Measurements from ENCODE around the gene RNF181. TPM values are rescaled to one million over a fixed set of nuclear protein-coding genes. Genes with fewer than 3 reads are reported as not detected.
"Not testable (repeated sequence)": the region's sequence is repeated elsewhere in the genome, so short reads cannot be mapped to it uniquely, and the experiment has no call there.

The RNF181 gene, protein sequence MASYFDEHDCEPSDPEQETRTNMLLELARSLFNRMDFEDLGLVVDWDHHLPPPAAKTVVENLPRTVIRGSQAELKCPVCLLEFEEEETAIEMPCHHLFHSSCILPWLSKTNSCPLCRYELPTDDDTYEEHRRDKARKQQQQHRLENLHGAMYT
- 145 TPM for total RNA-seq

DNA sequence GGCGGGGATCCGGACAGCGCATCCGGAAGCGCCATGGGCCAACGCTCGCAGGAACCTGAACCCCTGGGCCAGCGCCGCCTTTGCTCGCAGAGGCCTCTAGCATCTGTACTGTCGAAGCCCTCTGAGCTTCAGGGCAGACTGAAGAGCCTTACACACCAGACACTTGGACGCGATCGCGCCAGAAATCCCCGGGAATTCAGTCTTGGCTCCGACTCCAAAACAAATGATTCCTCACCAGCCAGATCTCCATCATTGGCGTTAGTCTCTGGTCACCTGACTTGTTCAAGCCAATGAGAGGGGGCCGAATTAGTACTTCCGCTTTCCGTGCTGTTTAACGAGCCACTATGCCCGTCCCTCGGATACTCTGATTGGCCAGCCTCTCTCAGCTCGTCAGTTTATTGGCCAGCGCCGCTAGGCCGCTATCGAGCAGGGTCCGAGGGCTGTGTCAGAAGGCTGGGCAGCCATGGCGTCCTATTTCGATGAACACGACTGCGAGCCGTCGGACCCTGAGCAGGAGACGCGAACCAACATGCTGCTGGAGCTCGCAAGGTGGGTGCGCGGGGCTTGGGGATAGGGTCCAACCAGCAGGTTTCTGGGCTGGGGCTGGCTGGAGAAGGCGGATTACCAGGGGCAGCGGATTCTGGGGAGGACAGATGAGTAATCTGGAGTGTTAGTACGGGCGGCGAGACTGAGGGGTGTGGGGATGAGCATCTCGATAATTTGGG lies at the start of gene RNF181:
Gene RNF181 (plus strand): TSS at position 445 of the 725 bp plus-strand sequence. CDS start 19 bp downstream, at position 464.
- peak; percentile 70 to 97 (median 94) for DNase-seq (ENCODE audit: low read depth in 2 of 3, low spot score in 2 of 3)

DNA sequence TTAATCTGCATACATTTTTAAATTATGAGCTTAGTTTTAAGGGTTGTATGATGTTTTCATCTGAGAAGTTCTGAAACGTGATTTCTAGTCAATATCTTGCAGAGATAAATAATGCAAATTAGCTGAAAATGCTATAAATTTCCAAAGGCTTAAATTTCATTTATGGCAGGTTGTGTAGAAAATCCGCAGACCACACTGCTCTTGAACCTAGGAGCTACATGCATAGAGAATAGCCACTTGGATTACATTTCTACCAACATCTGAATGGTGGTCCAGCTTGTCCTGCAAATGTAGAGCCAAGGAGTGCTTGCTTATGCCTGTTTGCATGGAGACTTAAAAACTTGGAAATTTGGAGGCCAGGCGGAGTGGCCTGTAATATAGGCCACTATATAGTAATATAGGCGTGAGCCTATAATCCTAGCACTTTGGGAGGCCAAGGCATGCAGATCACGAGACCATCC lies 49.7 kb upstream of the RNF181 start:
- DNase-seq (ENCODE audit: low read depth in 2 of 3, low spot score in 2 of 3), result no peak

DNA sequence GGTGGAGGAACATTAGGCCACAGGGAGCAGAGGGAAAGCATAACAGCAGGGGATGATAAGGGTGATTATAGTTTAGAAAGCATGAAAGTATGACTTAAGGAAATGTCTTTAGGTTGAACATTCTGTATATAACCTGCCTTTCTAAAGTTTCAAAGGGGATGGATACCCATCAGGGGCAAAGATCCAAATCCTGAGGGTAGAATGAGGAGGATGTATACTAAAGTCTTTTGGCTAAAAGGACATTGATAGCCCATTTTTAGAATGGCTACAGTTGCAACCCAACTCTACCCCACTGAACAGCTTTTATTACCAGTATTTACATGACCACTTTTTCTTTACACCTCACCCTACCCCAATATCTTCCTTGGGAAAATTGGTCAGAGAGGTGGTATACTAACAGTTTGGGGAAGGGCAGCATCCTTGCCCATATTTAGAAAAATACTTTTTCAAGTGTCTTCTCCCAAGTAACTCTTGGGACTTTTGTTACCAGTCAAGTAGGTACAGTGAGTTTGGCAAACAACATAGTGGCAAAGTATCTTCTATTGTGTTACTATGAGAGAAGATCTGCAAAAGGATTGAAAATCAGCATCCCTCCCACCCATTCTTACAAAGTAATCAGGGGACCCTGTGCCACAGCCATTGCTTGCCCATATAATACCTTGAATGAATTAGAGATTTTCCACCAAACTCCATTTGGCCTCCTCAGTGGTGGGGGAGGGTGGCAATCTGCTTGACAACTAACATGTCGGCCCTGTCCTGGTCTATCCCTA lies 48.3 kb upstream of the RNF181 start:
- no peak for DNase-seq (ENCODE audit: low read depth in 2 of 3, low spot score in 2 of 3)

DNA sequence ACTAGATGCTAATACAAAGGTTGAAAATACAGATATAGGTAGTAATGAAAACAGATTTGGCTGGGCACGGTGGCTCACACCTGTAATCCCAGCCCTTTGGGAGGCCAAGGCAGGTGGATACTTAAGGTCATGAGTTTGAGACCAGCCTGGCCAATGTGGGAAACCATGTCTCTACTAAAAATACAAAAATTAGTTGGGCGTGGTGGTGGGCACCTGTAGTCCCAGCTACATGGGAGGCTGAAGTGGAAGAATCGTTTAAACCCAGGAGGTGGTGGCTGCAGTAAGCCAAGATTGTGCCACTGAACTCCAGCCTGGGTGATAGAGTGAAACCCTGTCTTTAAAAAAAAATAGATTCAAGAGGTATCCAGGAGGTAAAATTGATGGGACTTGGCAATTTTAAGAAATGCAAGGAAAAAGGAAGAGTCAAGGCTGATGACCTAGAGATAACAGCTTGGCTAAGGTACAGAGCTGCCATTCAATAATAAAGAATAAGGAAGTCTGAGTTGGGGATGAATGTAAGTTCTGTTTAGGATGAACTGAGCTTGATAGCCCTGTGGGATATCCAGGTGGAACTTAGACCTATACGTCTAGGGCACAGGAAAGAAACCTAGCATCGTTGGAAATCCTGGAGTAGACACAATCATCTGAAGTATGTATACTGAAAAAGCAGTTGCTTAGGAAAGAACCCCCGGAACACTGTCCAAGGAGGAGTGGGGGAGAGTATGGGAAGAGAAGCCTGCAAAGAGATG lies 47.5 kb upstream of the RNF181 start:
- DNase-seq (ENCODE audit: low read depth in 2 of 3, low spot score in 2 of 3), result no peak

DNA sequence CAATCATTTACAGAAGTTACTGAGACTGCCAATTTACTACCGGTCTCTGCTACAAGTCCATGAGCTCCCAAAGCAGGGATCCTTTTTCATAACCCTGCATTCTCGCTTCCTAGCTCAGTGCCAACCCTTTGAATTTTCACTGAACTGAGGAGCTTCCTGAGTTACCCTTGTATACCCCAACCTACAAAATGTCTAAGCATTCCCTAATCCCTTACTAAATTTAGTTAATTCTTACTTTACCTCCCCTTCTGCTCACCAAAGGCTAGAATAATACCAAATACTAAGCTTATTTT lies 47.0 kb upstream of the RNF181 start:
- DNase-seq (ENCODE audit: low read depth in 2 of 3, low spot score in 2 of 3), result no peak

DNA sequence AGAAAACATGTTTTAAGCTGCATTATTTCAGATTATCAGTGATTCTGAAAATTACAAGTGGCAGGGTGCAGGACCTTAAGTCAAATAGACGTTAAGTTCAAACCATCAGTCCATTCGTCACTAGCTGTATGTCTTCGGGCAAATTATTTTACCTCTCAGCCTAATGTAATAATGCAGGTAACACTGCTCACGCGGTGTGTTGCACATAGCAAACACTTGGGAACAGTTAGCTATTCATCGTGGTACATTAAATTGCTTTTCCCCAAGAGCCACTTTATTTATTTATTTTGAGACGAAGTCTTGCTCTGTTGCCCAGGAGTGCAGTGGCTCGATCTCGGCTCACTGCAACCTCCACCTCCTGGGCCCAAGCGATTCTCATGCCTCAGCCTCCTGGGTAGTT lies 46.5 kb upstream of the RNF181 start:
- no peak for DNase-seq (ENCODE audit: low read depth in 2 of 3, low spot score in 2 of 3)

DNA sequence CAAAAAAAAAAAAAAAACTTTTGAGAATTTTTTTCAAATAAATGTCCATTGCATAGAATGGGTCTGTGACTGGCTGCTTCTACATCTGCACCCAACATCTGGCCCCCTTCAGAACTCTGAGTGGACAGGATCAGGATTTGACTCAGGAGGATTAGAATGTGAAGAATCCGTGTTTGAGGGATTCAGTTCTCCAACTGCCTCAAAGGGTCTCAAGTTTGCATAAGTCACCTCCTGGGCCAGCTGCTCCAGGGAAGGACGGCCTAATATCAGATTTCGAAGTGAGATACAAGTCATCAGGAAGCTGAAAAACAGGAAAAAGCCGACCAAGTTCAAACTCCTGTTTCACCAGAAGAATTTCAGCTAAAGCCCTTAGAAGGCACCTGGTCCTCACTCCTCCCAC lies 45.7 kb upstream of the RNF181 start:
- DNase-seq (ENCODE audit: low read depth in 2 of 3, low spot score in 2 of 3), result no peak

DNA sequence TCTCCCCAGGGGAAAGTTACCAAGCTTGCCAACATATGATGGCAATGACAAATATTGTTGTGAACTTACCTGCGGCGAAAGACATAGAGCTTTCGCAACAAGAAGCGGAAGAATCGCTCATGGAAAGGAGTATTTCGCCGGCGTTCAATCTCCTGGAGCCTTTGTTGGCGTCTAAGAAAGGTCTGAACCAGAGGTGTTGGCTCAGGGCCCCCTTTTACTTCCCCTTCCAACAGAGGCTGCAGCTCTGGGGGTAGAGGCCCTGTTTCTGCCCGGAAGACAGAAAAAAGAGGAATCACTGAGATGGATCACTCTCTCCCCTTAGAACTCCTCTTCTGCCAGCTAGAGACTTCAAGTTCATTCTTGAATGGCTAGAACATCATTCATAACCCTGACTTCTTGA lies 45.1 kb upstream of the RNF181 start:
- peak in 2 of 3 donors; percentile 54 to 78 for DNase-seq (ENCODE audit: low read depth in 2 of 3, low spot score in 2 of 3)

DNA sequence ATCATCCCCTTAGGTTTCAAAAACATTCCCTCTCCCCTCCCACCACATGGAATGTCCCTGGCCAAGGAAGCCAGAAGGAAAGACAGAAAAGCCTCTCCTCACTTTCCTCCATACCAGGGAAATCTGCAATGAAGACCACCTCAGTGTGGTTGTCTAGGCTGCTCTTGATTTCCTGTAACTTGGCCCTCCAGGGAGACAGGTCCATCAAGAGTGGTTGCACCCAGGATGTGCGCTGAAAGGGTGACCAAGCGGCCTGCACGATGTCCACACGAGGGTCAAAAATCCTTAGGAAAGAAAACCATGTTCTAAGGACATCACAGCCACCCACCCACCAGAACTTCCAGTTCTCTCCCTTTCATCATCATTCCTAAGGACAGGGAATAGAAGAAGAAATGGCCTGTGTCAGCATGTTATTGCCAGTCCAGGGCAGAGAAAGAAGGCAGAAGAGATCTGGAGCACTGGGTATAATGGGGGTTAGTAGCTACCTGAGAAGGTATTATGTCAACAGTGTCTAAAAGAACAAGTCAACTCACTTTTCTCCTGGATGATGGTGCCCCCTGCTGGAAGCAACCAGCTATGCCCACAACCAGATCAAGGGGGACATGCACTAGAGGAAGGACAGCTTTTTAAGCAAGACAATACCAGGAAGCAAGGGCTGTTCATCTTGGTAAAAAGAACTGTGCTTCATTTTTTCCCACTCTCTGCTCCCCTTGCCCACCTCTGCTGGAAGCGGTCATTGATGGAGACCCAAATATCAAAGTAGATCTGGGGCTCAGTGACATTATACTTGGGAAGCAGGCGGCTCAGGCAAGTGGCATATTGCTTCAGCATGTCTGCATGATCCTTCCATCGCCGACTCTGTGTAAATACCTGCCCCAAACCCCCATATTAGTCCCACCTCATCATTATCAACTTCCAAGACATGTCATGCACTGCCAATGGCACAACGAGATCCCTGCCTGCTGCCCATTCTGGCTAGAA lies 43.6 kb upstream of the RNF181 start:
- DNase-seq (ENCODE audit: low read depth in 2 of 3, low spot score in 2 of 3), result peak; percentile 74 to 93 (median 84)

DNA sequence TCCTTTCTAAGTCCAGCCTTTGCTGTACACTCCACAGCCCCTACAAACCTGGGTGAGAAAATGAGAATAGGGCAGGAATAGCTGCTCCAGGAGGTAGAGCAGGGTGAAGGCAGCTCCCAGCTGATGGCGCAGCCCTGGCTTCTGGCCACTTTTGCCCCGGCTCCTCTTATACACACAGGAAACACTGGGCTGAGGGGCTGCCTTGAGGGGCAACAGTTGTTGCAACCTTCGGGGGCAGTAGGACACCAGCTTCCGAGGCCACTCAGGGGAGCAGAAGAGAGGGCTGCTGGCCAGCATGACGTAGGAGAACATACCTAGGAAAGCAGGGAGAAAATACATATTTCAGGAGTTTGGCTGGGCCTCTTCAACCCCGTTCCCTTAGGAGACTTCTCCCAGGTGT lies 42.4 kb upstream of the RNF181 start:
- DNase-seq (ENCODE audit: low read depth in 2 of 3, low spot score in 2 of 3), result no peak

DNA sequence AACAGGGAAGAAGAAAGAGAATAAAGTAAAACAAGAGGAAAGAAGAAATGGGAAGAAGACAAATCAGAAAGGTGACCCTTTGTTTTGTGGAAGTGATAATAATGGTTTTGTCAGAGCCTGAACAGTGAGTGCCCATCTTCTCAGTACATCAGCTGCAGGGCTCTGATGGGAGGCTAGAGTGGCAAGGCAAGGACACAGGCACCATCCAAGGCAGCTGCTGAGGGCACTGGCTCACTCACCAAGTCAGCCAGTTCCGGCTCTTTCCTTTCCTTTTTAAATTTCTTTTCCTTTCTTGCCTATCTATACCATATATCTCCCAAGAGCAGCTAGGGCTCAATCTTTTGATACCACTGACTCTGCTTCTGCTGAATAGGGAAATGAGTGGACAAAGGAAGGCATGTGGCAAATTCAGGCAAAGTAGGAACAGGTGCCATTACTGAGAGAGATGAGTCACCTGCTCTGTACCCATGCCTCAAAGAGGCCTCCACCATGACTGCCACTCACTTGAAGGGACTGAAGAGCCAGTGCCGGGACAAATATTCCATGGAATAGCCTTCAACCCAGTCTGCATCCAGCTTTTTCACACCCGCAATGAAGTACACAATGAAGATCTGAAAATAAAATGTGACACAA lies 40.4 kb upstream of the RNF181 start:
- DNase-seq (ENCODE audit: low read depth in 2 of 3, low spot score in 2 of 3), result no peak

DNA sequence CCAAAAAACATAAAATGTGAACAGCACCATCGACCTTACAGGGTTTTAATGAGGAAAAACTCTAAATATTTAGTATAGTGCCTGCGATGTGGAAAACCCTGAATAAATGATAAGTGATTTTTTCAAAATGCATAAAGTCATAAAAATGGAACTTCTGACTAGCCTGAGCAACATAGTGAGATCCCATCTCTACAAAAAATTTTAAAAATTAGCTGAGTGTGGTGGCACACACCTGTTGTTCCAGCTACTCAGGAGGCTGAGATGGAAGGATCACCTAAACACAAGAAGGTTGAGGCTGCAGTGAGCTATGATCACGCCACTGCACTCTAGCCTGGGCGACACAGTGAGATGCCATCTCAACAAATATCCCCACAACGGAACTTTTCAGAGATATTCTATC lies 38.4 kb upstream of the RNF181 start:
- DNase-seq (ENCODE audit: low read depth in 2 of 3, low spot score in 2 of 3), result no peak

DNA sequence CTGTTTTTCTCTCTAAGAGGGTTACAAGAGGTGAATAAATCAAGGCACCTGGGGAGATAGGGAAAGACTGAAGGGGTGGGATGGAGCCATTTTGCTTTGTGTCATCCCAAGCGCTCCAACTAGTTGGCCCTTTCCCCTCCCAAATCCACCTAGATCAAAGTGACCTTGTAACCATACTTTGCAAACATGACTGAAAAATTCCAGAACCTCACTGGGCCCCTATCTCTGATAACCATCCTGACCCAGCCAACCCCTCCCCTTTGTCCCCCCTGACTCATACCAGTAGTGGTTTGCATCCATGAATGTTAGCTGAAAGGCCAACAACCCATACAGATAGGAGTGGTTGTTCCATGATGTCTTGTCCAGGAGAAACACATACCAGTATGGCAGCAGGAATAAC lies 37.4 kb upstream of the RNF181 start:
- DNase-seq (ENCODE audit: low read depth in 2 of 3, low spot score in 2 of 3), result no peak

DNA sequence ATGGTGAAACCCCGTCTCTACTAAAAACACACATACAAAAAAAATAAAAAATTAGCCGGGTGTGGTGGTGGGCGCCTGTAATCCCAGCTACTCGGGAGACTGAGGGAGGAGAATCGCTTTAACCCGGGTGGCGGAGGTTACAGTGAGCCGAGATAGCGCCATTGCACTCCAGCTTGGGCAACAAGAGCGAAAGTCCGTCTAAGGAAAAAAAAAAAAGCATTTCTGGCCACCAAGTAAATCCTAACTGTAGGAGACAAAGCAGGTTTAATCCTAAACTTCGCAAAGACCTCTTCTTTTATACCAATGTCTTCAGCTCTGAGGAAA lies 35.2 kb upstream of the RNF181 start:
- not testable (repeated sequence) for DNase-seq (ENCODE audit: low read depth in 2 of 3, low spot score in 2 of 3)

DNA sequence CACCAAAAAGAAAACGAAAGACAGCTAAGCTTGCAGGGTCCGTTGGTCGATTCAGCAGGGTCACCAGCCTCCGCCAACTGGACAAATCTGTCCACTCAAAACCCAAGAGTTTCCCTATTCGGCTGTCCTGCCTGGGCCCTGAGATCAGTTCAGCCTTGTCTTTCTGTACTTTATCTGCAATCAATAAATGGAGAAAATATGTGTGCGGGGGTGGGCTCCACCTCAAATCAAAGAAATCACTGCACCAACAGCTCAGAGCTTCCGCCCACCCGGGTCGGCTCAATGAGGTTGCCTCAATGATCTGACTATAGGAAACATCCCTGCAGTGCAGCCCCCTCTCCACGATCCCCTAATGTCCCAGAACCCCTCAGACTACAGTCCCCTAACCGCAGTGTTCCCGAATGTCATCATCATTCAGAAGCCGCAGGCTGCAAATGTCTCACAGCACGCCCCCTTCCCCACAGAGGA lies 34.7 kb upstream of the RNF181 start:
- no peak for DNase-seq (ENCODE audit: low read depth in 2 of 3, low spot score in 2 of 3)

DNA sequence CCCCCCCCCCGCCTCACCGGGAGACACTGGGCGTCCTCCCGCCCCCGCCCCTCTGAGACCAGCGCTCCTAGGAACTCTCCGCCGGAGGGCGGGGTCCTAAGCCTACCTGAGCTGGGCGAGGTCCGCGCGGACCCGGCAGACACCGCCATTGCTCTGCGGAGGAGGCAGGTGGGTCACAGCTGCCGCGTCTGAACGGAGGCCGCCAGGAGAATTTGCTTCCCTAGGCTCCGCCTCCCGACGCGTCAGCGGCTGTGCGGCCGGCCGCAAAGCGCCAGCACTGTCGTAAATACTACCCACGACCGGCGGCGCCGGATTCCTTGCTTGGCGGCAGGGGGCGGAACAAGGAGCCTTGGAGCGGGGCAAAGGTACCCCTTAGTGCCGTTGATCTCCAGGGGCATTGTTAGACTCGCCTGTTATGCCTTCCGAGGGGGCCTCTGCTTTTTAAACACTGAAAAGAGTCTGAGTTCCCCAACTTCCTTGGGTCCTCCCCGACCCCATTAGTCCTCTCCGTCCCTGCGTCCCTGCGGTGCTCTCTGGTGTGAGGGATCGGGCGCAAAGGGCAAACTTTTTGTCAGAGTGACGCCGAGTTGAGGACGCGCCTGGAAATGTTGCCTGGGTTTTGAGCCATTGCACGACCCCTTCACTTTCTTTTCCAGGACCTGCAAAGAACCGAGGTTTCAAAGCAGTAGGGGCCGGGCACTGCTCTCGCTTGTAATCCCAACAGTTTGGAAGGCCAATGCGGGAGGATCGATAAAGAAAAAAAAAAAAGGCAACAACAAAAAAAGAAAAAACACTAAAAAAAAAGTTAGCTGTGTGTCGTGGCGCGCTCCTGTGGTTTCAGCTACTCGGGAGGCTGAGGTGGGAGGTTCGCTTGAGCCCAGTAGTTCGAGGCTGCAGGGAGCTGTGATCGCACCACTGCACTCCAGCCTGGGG lies 34.0 kb upstream of the RNF181 start, which contains the start of gene GGCX:
Gene GGCX (minus strand): TSS at position 214 of the 933 bp plus-strand sequence. CDS start 65 bp downstream, at position 149.
- peak; percentile 78 to 97 (median 95) for DNase-seq (ENCODE audit: low read depth in 2 of 3, low spot score in 2 of 3)

DNA sequence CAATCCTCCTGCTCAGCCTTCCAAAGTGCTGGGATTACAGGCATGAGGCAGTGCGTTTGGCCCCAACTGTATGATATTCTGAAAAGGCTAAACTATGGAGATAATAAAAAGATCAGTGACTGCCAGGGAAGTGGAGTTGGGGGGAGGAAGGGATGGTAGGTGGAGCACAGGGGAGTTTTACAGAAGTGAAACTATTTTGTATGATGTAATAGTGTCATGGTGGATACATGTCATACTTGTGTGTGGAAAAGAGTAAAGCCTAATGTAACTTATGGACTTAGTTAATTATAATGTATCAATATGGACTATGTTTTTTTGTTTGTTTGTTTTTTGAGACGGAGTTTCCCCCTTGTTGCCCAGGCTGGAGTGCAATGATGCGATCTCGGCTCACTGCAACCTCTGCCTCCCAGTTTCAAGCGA lies 31.4 kb upstream of the RNF181 start:
- no peak for DNase-seq (ENCODE audit: low read depth in 2 of 3, low spot score in 2 of 3)

DNA sequence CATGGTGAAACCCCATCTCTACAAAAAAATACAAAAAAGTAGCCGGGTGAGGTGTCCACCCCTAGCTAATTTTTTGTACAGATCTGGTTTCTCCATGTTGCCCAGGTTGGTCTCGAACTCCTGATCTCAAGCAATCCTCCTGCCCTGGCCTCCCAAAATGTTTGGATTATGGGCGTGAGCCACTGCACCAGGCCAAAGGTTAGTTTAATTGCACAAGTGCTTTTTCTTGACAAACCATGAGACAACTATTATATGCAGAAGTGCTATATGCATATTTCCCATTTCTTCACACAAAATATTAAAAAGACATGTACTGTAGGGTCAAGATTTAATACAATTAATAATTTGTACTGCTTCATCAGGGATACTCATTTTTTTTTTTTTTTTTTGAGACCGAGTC lies 29.3 kb upstream of the RNF181 start:
- DNase-seq (ENCODE audit: low read depth in 2 of 3, low spot score in 2 of 3), result no peak

All from hematopoietic multipotent progenitor cell (in vitro differentiated cells).